Measurements from ENCODE around the gene KCNQ4. TPM values are rescaled to one million over a fixed set of nuclear protein-coding genes. Genes with fewer than 3 reads are reported as not detected.

The KCNQ4 gene
- polyA plus RNA-seq, 2 of the 4 experiments (the other 2 are of a cell fraction), result 0.08 to 0.17 TPM

GRCh38 chr1:40784141-40784770, 669 bp downstream of the KCNQ4 start:
- Histone ChIP-seq H3K4me1 (no peaks in the 10 kb centered on the region), H3K4me2 (peak overlapping the region; percentile 93), H3K9me3 (no peaks in the 10 kb centered on the region), H3K4me3 (peak overlapping the region; percentile 53), H3K27ac (peak overlapping the region; percentile 59 to 88; a peak in 4 of 6 replicates)
- FAIRE-seq (no peak), ATAC-seq (0 out of 6 replicates have a peak, but pooled peaks of 1 of the 2 experiments have one; percentile 9), DNase-seq (ENCODE audit: low read depth in 1 of 2, low spot score in 1 of 2) (no peak)
- POLR2A ChIA-PET, result no interaction called here
- TF ChIP-seq EHF (CRISPR knock-in tag; IDR thresholded peaks at IDR 0.05), result no peak
- TF ChIP-seq POLR2A (IDR thresholded peaks at IDR 0.05; ENCODE audit: low read length), result no peak
- no peak for TF ChIP-seq MAFK (IDR thresholded peaks at IDR 0.05; ENCODE audit: partially characterized antibody)
- TF ChIP-seq SMC3 (IDR thresholded peaks at IDR 0.05), result no peak
- TF ChIP-seq CTCF (IDR thresholded peaks at IDR 0.05), result no peak
- no peak for TF ChIP-seq FOSB (CRISPR knock-in tag; IDR thresholded peaks at IDR 0.05)
- no peak for TF ChIP-seq HDAC2 (IDR thresholded peaks at IDR 0.05)
- no peak for TF ChIP-seq MAX (IDR thresholded peaks at IDR 0.05)
- TF ChIP-seq RAD21 (conservative IDR thresholded peaks at IDR 0.05 in 1 of 2, IDR thresholded peaks at IDR 0.05 in 1 of 2), result no peak
- no peak for TF ChIP-seq MAZ (IDR thresholded peaks at IDR 0.05; ENCODE audit: borderline replicate concordance, low read depth, low read length)
- no peak for TF ChIP-seq CBX2 (IDR thresholded peaks at IDR 0.05; ENCODE audit: borderline replicate concordance, low read depth)
- no peak for TF ChIP-seq POLR2AphosphoS2 (conservative IDR thresholded peaks at IDR 0.05; ENCODE audit: low read length)
- TF ChIP-seq CBX8 (IDR thresholded peaks at IDR 0.05), result no peak
- no peak for TF ChIP-seq RCOR1 (IDR thresholded peaks at IDR 0.05; ENCODE audit: low read depth, low read length)
- no peak for TF ChIP-seq ESRRA (IDR thresholded peaks at IDR 0.05; ENCODE audit: borderline replicate concordance, low read length)
- no peak for TF ChIP-seq TFCP2L1 (CRISPR knock-in tag; IDR thresholded peaks at IDR 0.05)
- TF ChIP-seq NR3C1 (IDR thresholded peaks at IDR 0.05), result no peak
- TF ChIP-seq ELK1 (IDR thresholded peaks at IDR 0.05; ENCODE audit: low read depth, low read length), result no peak
- TF ChIP-seq CHD4 (IDR thresholded peaks at IDR 0.05; ENCODE audit: borderline replicate concordance), result no peak
- no peak for TF ChIP-seq USF2 (IDR thresholded peaks at IDR 0.05)
- 68% methylated on average over 31 of the region's 63 CpGs for WGBS (ENCODE audit: missing lambda C conversion rate)
- CTCF ChIA-PET, result interaction anchor here (1.4 kb wide), 1 partner anchor 10 kb away, joined by 3 read pairs; no protein-coding TSS in a partner anchor

- no peak for ATAC-seq
These were observed 1.2 kb downstream of the KCNQ4 start for GRCh38 chr1:40784771-40785151.

More at GRCh38 chr1:40784771-40785151, 1.2 kb downstream of the KCNQ4 start:
- Histone ChIP-seq H3K4me2 (no peak overlapping the region), H3K27ac (no peak overlapping the region), H3K9me3 (no peaks in the 10 kb centered on the region), H3K4me3 (no peak overlapping the region), H3K4me1 (no peaks in the 10 kb centered on the region)
- ChIA-PET CTCF (interaction anchor here (1.4 kb wide), 1 partner anchor 10 kb away, joined by 3 read pairs; no protein-coding TSS in a partner anchor), POLR2A (no interaction called here)
- TF ChIP-seq MYC (IDR thresholded peaks at IDR 0.05; ENCODE audit: borderline replicate concordance, low read length) (no peak), HDAC2 (IDR thresholded peaks at IDR 0.05) (no peak), BHLHE40 (IDR thresholded peaks at IDR 0.05; ENCODE audit: low read depth, low read length) (no peak), GATA3 (IDR thresholded peaks at IDR 0.05; ENCODE audit: borderline replicate concordance) (no peak), NR3C1 (IDR thresholded peaks at IDR 0.05) (no peak), MAX (IDR thresholded peaks at IDR 0.05) (no peak), CEBPB (IDR thresholded peaks at IDR 0.05) (no peak), TP53 (CRISPR knock-in tag; IDR thresholded peaks at IDR 0.05) (no peak), CHD4 (IDR thresholded peaks at IDR 0.05; ENCODE audit: borderline replicate concordance) (no peak)
- FAIRE-seq, result no peak
- DNase-seq (ENCODE audit: low read depth in 1 of 2, low spot score in 1 of 2), result no peak
- 92% methylated on average over 10 of the region's 10 CpGs for WGBS (ENCODE audit: missing lambda C conversion rate)
